IPS DF 6.9 (cell line): Measurements from ENCODE around the gene SLC25A48.
A peak's percentile ranks its signal among the peaks of the same experiment; 100 is the strongest.

Source experiments
- DNase-seq: peaks from one replicate; pipeline ENCODE4 v3.0.0-alpha.2; 2013; ENCODE audit warnings: low read depth, low spot score
- H3K27ac ChIP-seq: one replicate; pipeline ENCODE4 v1.5.1; 2013; ENCODE audit warnings: low read length, control low read depth
- H3K27me3 ChIP-seq: 2 replicates; pipeline ENCODE4 v1.6.1; 2013; ENCODE audit warnings: mild to moderate bottlenecking, low read length; ENCODE audit not compliant: control insufficient read depth, insufficient read depth
- H3K36me3 ChIP-seq: 2 replicates; pipeline ENCODE4 v1.6.1; 2013; ENCODE audit warnings: low read length; ENCODE audit not compliant: control insufficient read depth, insufficient read depth
- H3K4me1 ChIP-seq: 2 replicates; pipeline ENCODE4 v1.6.1; 2013; ENCODE audit warnings: low read length; ENCODE audit not compliant: control insufficient read depth, insufficient read depth
- H3K4me3 ChIP-seq: 2 replicates; pipeline ENCODE4 v1.5.1; 2013; ENCODE audit warnings: mild to moderate bottlenecking, low read length
- H3K9me3 ChIP-seq: 2 replicates; pipeline ENCODE4 v1.6.1; 2013; ENCODE audit warnings: low read length, inconsistent platforms; ENCODE audit not compliant: control insufficient read depth, insufficient read depth
- WGBS: extraction: QIAGEN DNeasy Blood & Tissue Kit; methylation state at CpG from one replicate; pipeline ENCODE4 v1.1.7; 2013; ENCODE audit warnings: mixed read lengths, missing lambda C conversion rate; ENCODE audit not compliant: insufficient read length, insufficient coverage; 5-methylcytosine and 5-hydroxymethylcytosine counted together

SLC25A48 gene

GRCh38 chr5:135834639-135835529, at the start of gene SLC25A48:
SLC25A48 (plus strand) TSS chr5:135834663; CDS start chr5:135834848, 185 bp downstream.
- no peaks in the 10 kb centered on the region for H3K9me3 ChIP-seq
- H3K4me3 ChIP-seq, result peak within 1 kb of the TSS; percentile 58
- no peak within 1 kb of the TSS for H3K27ac ChIP-seq
- DNase-seq, result peak; percentile 66
- no peaks in the 10 kb centered on the region for H3K36me3 ChIP-seq
- peaks cover 1% of the 10 kb centered on the region; the same call in 1 of the 2 replicates for H3K4me1 ChIP-seq
- peaks cover 12% of the 10 kb centered on the region; the same call in 1 of the 2 replicates for H3K27me3 ChIP-seq
- no CpG with 5 or more reads among the region's 68 CpGs for WGBS

- H3K4me1 ChIP-seq, result no peaks in the 10 kb centered on the region
- no peak overlapping the region for H3K27ac ChIP-seq
- no peak for DNase-seq
- no peaks in the 10 kb centered on the region for H3K27me3 ChIP-seq
- H3K4me3 ChIP-seq, result no peak overlapping the region
- no peaks in the 10 kb centered on the region for H3K36me3 ChIP-seq
- WGBS, result no CpG with 5 or more reads among the region's 10 CpGs
- no peaks in the 10 kb centered on the region for H3K9me3 ChIP-seq
Measured at GRCh38 chr5:135800656-135801055, 33.8 kb upstream of the SLC25A48 start.

- Histone ChIP-seq H3K9me3 (no peaks in the 10 kb centered on the region), H3K4me3 (no peak overlapping the region), H3K27me3 (no peaks in the 10 kb centered on the region), H3K36me3 (no peaks in the 10 kb centered on the region), H3K27ac (no peak overlapping the region), H3K4me1 (peaks cover 2% of the 10 kb centered on the region; the same call in 1 of the 2 replicates)
- no CpG with 5 or more reads among the region's 7 CpGs for WGBS
- no peak for DNase-seq
Measured at GRCh38 chr5:135810188-135810943, 24.1 kb upstream of the SLC25A48 start.

- no peak for DNase-seq
- WGBS, result no CpG with 5 or more reads among the region's 4 CpGs
Measured at GRCh38 chr5:135811007-135811406, 23.5 kb upstream of the SLC25A48 start.

GRCh38 chr5:135813758-135814157, 20.7 kb upstream of the SLC25A48 start:
- peaks cover 2% of the 10 kb centered on the region; the same call in 1 of the 2 replicates for H3K4me1 ChIP-seq
- H3K9me3 ChIP-seq, result no peaks in the 10 kb centered on the region
- H3K4me3 ChIP-seq, result no peak overlapping the region
- DNase-seq, result no peak
- WGBS, result no CpG with 5 or more reads among the region's 7 CpGs
- H3K27ac ChIP-seq, result no peak overlapping the region
- no peaks in the 10 kb centered on the region for H3K36me3 ChIP-seq
- H3K27me3 ChIP-seq, result no peaks in the 10 kb centered on the region

More at GRCh38 chr5:135811007-135811406, 23.5 kb upstream of the SLC25A48 start:
- peaks cover 2% of the 10 kb centered on the region; the same call in 1 of the 2 replicates for H3K4me1 ChIP-seq
- H3K9me3 ChIP-seq, result no peaks in the 10 kb centered on the region
- H3K27ac ChIP-seq, result no peak overlapping the region
- no peaks in the 10 kb centered on the region for H3K27me3 ChIP-seq
- H3K4me3 ChIP-seq, result no peak overlapping the region
- H3K36me3 ChIP-seq, result no peaks in the 10 kb centered on the region

GRCh38 chr5:135814316-135814715, 20.1 kb upstream of the SLC25A48 start:
- no peak for DNase-seq
- no peaks in the 10 kb centered on the region for H3K27me3 ChIP-seq
- no CpG with 5 or more reads among the region's 3 CpGs for WGBS
- no peak overlapping the region for H3K27ac ChIP-seq
- H3K9me3 ChIP-seq, result no peaks in the 10 kb centered on the region
- H3K36me3 ChIP-seq, result no peaks in the 10 kb centered on the region
- no peak overlapping the region for H3K4me3 ChIP-seq
- peaks cover 2% of the 10 kb centered on the region; the same call in 1 of the 2 replicates for H3K4me1 ChIP-seq

- no CpG with 5 or more reads among the region's 3 CpGs for WGBS
- no peaks in the 10 kb centered on the region for H3K9me3 ChIP-seq
- DNase-seq, result no peak
- no peak overlapping the region for H3K4me3 ChIP-seq
- H3K27ac ChIP-seq, result no peak overlapping the region
- no peaks in the 10 kb centered on the region for H3K36me3 ChIP-seq
- peaks cover 2% of the 10 kb centered on the region; the same call in 1 of the 2 replicates for H3K4me1 ChIP-seq
- H3K27me3 ChIP-seq, result no peaks in the 10 kb centered on the region
Measured at GRCh38 chr5:135814812-135815211, 19.7 kb upstream of the SLC25A48 start.

- Histone ChIP-seq H3K4me1 (peaks cover 7% of the 10 kb centered on the region), H3K9me3 (no peaks in the 10 kb centered on the region), H3K27ac (no peak overlapping the region), H3K4me3 (no peak overlapping the region), H3K27me3 (no peaks in the 10 kb centered on the region), H3K36me3 (no peaks in the 10 kb centered on the region)
- peak; percentile 72 for DNase-seq
- WGBS, result no CpG with 5 or more reads among the region's 5 CpGs
Measured at GRCh38 chr5:135821061-135821801, 13.2 kb upstream of the SLC25A48 start.

GRCh38 chr5:135821802-135822201, 12.7 kb upstream of the SLC25A48 start:
- no peak overlapping the region for H3K27ac ChIP-seq
- WGBS, result no CpG with 5 or more reads among the region's 7 CpGs
- H3K4me1 ChIP-seq, result peaks cover 7% of the 10 kb centered on the region

GRCh38 chr5:135822286-135822685, 12.2 kb upstream of the SLC25A48 start:
- H3K27me3 ChIP-seq, result no peaks in the 10 kb centered on the region
- peaks cover 7% of the 10 kb centered on the region for H3K4me1 ChIP-seq
- no CpG with 5 or more reads among the region's 2 CpGs for WGBS
- DNase-seq, result no peak
- no peaks in the 10 kb centered on the region for H3K36me3 ChIP-seq
- no peak overlapping the region for H3K4me3 ChIP-seq
- no peak overlapping the region for H3K27ac ChIP-seq
- H3K9me3 ChIP-seq, result no peaks in the 10 kb centered on the region

More at GRCh38 chr5:135821802-135822201, 12.7 kb upstream of the SLC25A48 start:
- Histone ChIP-seq H3K27me3 (no peaks in the 10 kb centered on the region), H3K9me3 (no peaks in the 10 kb centered on the region), H3K4me3 (no peak overlapping the region), H3K36me3 (no peaks in the 10 kb centered on the region)
- no peak for DNase-seq
